Brain microvascular endothelial cell (primary cell): ENCODE measurements around the gene TFDP2.

Source experiments
- DNase-seq: peaks from one replicate; pipeline ENCODE4 v3.0.0-alpha.2; 2020
- H3K27ac ChIP-seq: fragments of 250-450 bp; sonication (Bioruptor Pico); 2 replicates; pipeline ENCODE4 v1.5.1; 2020; ENCODE audit warnings: mild to moderate bottlenecking, moderate library complexity
- H3K27me3 ChIP-seq: fragments of 250-450 bp; sonication (Bioruptor Pico); replicated peaks from 2 replicates; pipeline ENCODE4 v1.5.1; 2020; ENCODE audit warnings: mild to moderate bottlenecking
- H3K36me3 ChIP-seq: fragments of 250-450 bp; sonication (Bioruptor Pico); replicated peaks from 2 replicates; pipeline ENCODE4 v1.5.1; 2020; ENCODE audit warnings: mild to moderate bottlenecking
- H3K4me3 ChIP-seq: 2 replicates; pipeline ENCODE4 v1.5.1; 2011; ENCODE audit warnings: low read depth, mild to moderate bottlenecking, control low read depth, low read length, moderate library complexity
- CTCF ChIP-seq: IDR thresholded peaks from 2 replicates; pipeline ENCODE4 v1.5.1; 2011; ENCODE audit warnings: low read depth, mild to moderate bottlenecking, moderate library complexity, low read length, control low read depth, inconsistent platforms; ENCODE audit errors: missing control alignments
- in situ Hi-C: cut with HindIII; loops from 2 replicates; pipeline ENCODE4 v1.10.0; 2017; ENCODE audit warnings: low sequenced_read_pairs, low pct_ligation_motif_present

The TFDP2 gene

GRCh38 chr3:141895731-141896130, 253.6 kb downstream of the TFDP2 start:
- H3K4me3 ChIP-seq: no peak overlapping the region
- no peak overlapping the region for H3K27ac ChIP-seq
- no peak for DNase-seq
- H3K36me3 ChIP-seq: peaks cover 7% of the 10 kb centered on the region
- no peak for TF ChIP-seq CTCF
- H3K27me3 ChIP-seq: no peaks in the 10 kb centered on the region
- in situ Hi-C loops: no loop called here

- peak; percentile 66 for DNase-seq
Measured at GRCh38 chr3:141894524-141895176, 254.7 kb downstream of the TFDP2 start.

More at GRCh38 chr3:141894524-141895176, 254.7 kb downstream of the TFDP2 start:
- Histone ChIP-seq H3K4me3 (no peak overlapping the region), H3K27ac (no peak overlapping the region), H3K27me3 (no peaks in the 10 kb centered on the region), H3K36me3 (peaks cover 7% of the 10 kb centered on the region)
- TF ChIP-seq CTCF: no peak
- in situ Hi-C loops: no loop called here
